GM10248 (cell line): ENCODE data around the gene CCN5.

ENCODE experiments used
- CTCF ChIA-PET: fragments of 300-600 bp; sonication (Branson Sonifier 250); formaldehyde crosslinking; extraction: SDS; loops from one replicate; lab custom pipeline; 2021; ENCODE audit warnings: antibody characterized with exemption; lab: Yijun Ruan, JAX
- POLR2A ChIA-PET: fragments of 350-650 bp; sonication (Branson Sonifier 250); formaldehyde crosslinking; extraction: SDS; loops from one replicate; lab custom pipeline; 2020; ENCODE audit warnings: antibody characterized with exemption; lab: Yijun Ruan, JAX
- DNase-seq: peaks from one replicate; pipeline ENCODE4 v3.0.0; 2012; ENCODE audit errors: extremely low spot score
- CTCF ChIP-seq: IDR thresholded peaks from 2 replicates; pipeline ENCODE4 v1.5.1; 2012; ENCODE audit warnings: mild to moderate bottlenecking, low read depth; ENCODE audit errors: extremely low read depth, missing control alignments, control extremely low read depth

CCN5 gene

GRCh38 chr20:44689809-44690208, 25.4 kb upstream of the CCN5 start:
- TF ChIP-seq CTCF, result no peak
- ChIA-PET CTCF (interaction anchor here (1.0 to 2.6 kb wide), 3 partner anchors 43 to 177 kb away, joined by 4 to 9 read pairs (median 5); no protein-coding TSS in a partner anchor), POLR2A (no interaction called here)
- DNase-seq, result no peak

DNA sequence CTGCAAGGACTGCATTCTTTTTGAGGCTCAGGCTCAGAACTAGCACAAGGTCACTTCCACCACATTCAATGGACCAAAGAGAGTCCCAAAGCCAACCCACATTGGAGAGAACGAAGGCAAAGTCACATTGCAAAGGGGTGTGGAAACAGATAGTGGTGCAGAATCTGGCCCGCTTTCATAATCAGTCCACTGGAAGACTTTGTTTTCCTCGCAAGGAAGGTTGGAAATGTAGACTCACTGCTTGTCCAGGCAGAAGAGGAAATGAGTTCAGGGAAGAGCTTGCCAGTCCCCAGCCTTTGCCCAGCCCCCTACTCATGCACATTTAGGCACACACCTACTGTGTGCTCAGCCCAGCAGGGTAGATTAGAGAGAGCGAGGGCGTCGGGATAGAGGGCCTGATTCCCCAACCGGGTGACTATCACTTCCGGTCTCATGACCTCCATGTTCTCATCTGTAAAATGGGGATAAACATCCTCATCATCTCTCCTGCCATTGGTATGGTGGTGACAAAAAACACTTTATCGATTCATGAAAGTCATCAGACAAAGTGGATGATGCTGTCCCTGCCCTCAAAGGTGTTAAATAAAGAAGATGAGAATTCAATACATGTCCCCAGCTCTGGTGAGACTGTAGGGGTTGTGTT, 24.3 kb upstream of the CCN5 start:
- ChIA-PET CTCF (interaction anchor here (2.6 to 8.9 kb wide), 2 partner anchors 7 to 41 kb away, joined by 9 to 68 read pairs; no protein-coding TSS in a partner anchor), POLR2A (no interaction called here)
- no peak for DNase-seq
- TF ChIP-seq CTCF, result no peak

GRCh38 chr20:44691424-44692423, 23.4 kb upstream of the CCN5 start:
- CTCF ChIA-PET, result interaction anchor here (0.9 to 8.9 kb wide), 4 partner anchors 8 to 41 kb away, joined by 3 to 68 read pairs (median 6); no protein-coding TSS in a partner anchor
- POLR2A ChIA-PET, result no interaction called here
- no peak for TF ChIP-seq CTCF
- DNase-seq, result no peak

DNA sequence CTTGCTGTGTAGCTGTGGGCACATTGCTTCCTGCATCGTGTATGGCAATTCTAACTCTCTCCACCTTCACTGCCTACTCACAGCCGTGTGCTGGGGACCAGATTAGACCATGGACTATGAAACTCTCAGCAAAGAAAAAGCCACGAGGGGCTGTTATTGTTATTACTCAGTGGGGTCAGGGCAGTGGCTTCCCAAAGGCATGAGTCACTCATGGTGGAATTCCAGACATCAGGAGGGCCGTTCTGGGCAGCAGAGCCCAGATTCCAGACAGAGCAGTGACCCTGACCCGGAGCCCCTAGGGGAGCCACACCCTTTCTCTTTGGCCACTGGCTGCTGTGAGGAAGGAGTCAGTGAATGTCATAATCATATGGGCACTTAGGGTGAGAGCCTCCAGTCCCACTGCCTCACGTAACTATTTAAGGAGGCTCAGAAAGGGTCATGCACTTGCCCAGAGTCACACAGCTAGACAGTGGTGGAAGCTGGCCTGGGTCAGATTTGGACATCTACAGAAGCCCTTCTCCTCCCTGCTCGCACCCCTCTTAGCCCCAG, 22.2 kb upstream of the CCN5 start:
- no peak for TF ChIP-seq CTCF
- CTCF ChIA-PET, result interaction anchor here (0.9 to 8.9 kb wide), 3 partner anchors 9 to 40 kb away, joined by 3 to 68 read pairs (median 3); no protein-coding TSS in a partner anchor
- POLR2A ChIA-PET, result no interaction called here
- DNase-seq, result no peak

GRCh38 chr20:44693627-44694026, 21.5 kb upstream of the CCN5 start:
- ChIA-PET POLR2A (no interaction called here), CTCF (interaction anchor here (8.9 kb wide), 1 partner anchor 10 kb away, joined by 68 read pairs; no protein-coding TSS in a partner anchor)
- no peak for TF ChIP-seq CTCF
- no peak for DNase-seq

GRCh38 chr20:44694159-44694558, 21.0 kb upstream of the CCN5 start:
- CTCF ChIA-PET, result interaction anchor here (8.9 kb wide), 1 partner anchor 10 kb away, joined by 68 read pairs; no protein-coding TSS in a partner anchor
- POLR2A ChIA-PET, result no interaction called here
- no peak for DNase-seq
- TF ChIP-seq CTCF, result no peak
